ENCODE results near the gene S1PR5.
"Not testable (repeated sequence)": the region's sequence is repeated elsewhere in the genome, so short reads cannot be mapped to it uniquely, and the experiment has no call there.

Gene S1PR5

GRCh38 chr19:10517361-10517759, at the start of gene S1PR5:
TSS of gene S1PR5 (minus strand) at chr19:10517447. CDS start at chr19:10515011, 2,436 bp downstream.
- DNase-seq (ENCODE audit: low spot score), result no peak

- DNase-seq (ENCODE audit: low spot score), result no peak
Measured at GRCh38 chr19:10566658-10567410, 49.6 kb upstream of the S1PR5 start.

- DNase-seq (ENCODE audit: low spot score), result no peak
Measured at GRCh38 chr19:10566408-10566657, 49.1 kb upstream of the S1PR5 start.

GRCh38 chr19:10565567-10566407, 48.5 kb upstream of the S1PR5 start, which contains the start of gene KRI1:
TSS of gene KRI1 (minus strand) at chr19:10566010. CDS start at chr19:10565999, 11 bp downstream.
- DNase-seq (ENCODE audit: low spot score), result peak; percentile 98

GRCh38 chr19:10565028-10565566, 47.9 kb upstream of the S1PR5 start:
- no peak for DNase-seq (ENCODE audit: low spot score)

GRCh38 chr19:10562609-10563008, 45.4 kb upstream of the S1PR5 start:
- DNase-seq (ENCODE audit: low spot score), result no peak

GRCh38 chr19:10560154-10560553, 42.9 kb upstream of the S1PR5 start:
- no peak for DNase-seq (ENCODE audit: low spot score)

GRCh38 chr19:10557603-10558197, 40.5 kb upstream of the S1PR5 start:
- DNase-seq (ENCODE audit: low spot score), result no peak

GRCh38 chr19:10555610-10555973, 38.3 kb upstream of the S1PR5 start:
- no peak for DNase-seq (ENCODE audit: low spot score)

GRCh38 chr19:10554760-10555609, 37.7 kb upstream of the S1PR5 start:
- no peak for DNase-seq (ENCODE audit: low spot score)

GRCh38 chr19:10553943-10554381, 36.7 kb upstream of the S1PR5 start:
- no peak for DNase-seq (ENCODE audit: low spot score)

- DNase-seq (ENCODE audit: low spot score), result no peak
Measured at GRCh38 chr19:10553087-10553667, 35.9 kb upstream of the S1PR5 start.

GRCh38 chr19:10552510-10553053, 35.3 kb upstream of the S1PR5 start:
- DNase-seq (ENCODE audit: low spot score), result no peak

GRCh38 chr19:10551698-10552301, 34.6 kb upstream of the S1PR5 start:
- no peak for DNase-seq (ENCODE audit: low spot score)

GRCh38 chr19:10551006-10551405, 33.8 kb upstream of the S1PR5 start:
- not testable (repeated sequence) for DNase-seq (ENCODE audit: low spot score)

- no peak for DNase-seq (ENCODE audit: low spot score)
Measured at GRCh38 chr19:10550336-10550735, 33.1 kb upstream of the S1PR5 start.

- DNase-seq (ENCODE audit: low spot score), result no peak
Measured at GRCh38 chr19:10549733-10550132, 32.5 kb upstream of the S1PR5 start.

- DNase-seq (ENCODE audit: low spot score), result no peak
Measured at GRCh38 chr19:10548746-10549276, 31.6 kb upstream of the S1PR5 start.

GRCh38 chr19:10546817-10547216, 29.6 kb upstream of the S1PR5 start:
- no peak for DNase-seq (ENCODE audit: low spot score)

- DNase-seq (ENCODE audit: low spot score), result no peak
Measured at GRCh38 chr19:10544753-10545251, 27.6 kb upstream of the S1PR5 start.
